ENCODE data around the gene KCNK2. TPM values are rescaled to one million over a fixed set of nuclear protein-coding genes. Genes with fewer than 3 reads are reported as not detected.

KCNK2 gene
- polyA plus RNA-seq, 1 of the 3 experiments (the other 2 are of a cell fraction): 12.2 TPM

GRCh38 chr1:215201283-215201682, 118.7 kb downstream of the KCNK2 start:
- POLR2A ChIA-PET: no interaction called here
- Histone ChIP-seq H2AFZ (ENCODE audit: low read depth) (no peak overlapping the region), H3K79me2 (ENCODE audit: insufficient read depth) (no peaks in the 10 kb centered on the region), H3K4me3 (ENCODE audit: low read depth in 2 of 2, low read length in 1 of 2) (no peak overlapping the region), H3K27ac (ENCODE audit: low read depth in 2 of 2, low read length in 1 of 2) (no peak overlapping the region), H3K9me2 (no peaks in the 10 kb centered on the region), H3K4me1 (ENCODE audit: control insufficient read depth in 1 of 2, insufficient read depth in 2 of 2, low read depth in 1 of 2, low read length in 1 of 2) (no peaks in the 10 kb centered on the region), H3K27me3 (ENCODE audit: insufficient read depth) (no peaks in the 10 kb centered on the region), H3K4me2 (no peak overlapping the region), H3F3A (replicated peaks; ENCODE audit: insufficient read depth) (no peaks in the 10 kb centered on the region), H3K9ac (no peak overlapping the region), H4K20me1 (ENCODE audit: insufficient read depth) (no peaks in the 10 kb centered on the region), H3K9me3 (no peaks in the 10 kb centered on the region), H3K36me3 (replicated peaks in 1 of 2; ENCODE audit: control insufficient read depth in 1 of 2, insufficient read depth in 2 of 2, low read length in 1 of 2) (no peaks in the 10 kb centered on the region)
- DNase-seq: no peak
- 44% methylated on average over 2 of the region's 2 CpGs for WGBS (ENCODE audit: low lambda C conversion rate)
- CTCF ChIA-PET: no interaction called here
- TF ChIP-seq GATA2 (CRISPR knock-in tag; IDR thresholded peaks at IDR 0.05) (no peak), FOSL2 (IDR thresholded peaks at IDR 0.05; ENCODE audit: borderline replicate concordance, low read depth) (no peak), EZH2phosphoT487 (IDR thresholded peaks at IDR 0.05; ENCODE audit: borderline replicate concordance, low read depth) (no peak), YY1 (IDR thresholded peaks at IDR 0.05; ENCODE audit: low read depth) (no peak), MAX (IDR thresholded peaks at IDR 0.05; ENCODE audit: low read depth) (no peak), SMC3 (IDR thresholded peaks at IDR 0.05; ENCODE audit: low read depth, low read length) (no peak), REST (IDR thresholded peaks at IDR 0.05; ENCODE audit: low read depth, low read length) (no peak), CTCF (IDR thresholded peaks at IDR 0.05) (no peak), NFIC (IDR thresholded peaks at IDR 0.05; ENCODE audit: borderline replicate concordance) (no peak), RCOR1 (IDR thresholded peaks at IDR 0.05; ENCODE audit: low read length) (no peak), MXI1 (IDR thresholded peaks at IDR 0.05; ENCODE audit: low read depth, low read length) (no peak), RFX5 (IDR thresholded peaks at IDR 0.05; ENCODE audit: low read length) (no peak), TEAD4 (IDR thresholded peaks at IDR 0.05; ENCODE audit: borderline replicate concordance, insufficient read depth) (no peak), NRF1 (IDR thresholded peaks at IDR 0.05; ENCODE audit: low read depth, low read length) (no peak)
